K562 (cell line): Measurements from ENCODE around the gene KCTD21. TPM values are rescaled to one million over a fixed set of nuclear protein-coding genes. Genes with fewer than 3 reads are reported as not detected.
A peak's percentile ranks its signal among the peaks of the same experiment; 100 is the strongest.

ENCODE experiments used
- L3MBTL2 ChIP-seq: fragments of 450-650 bp; IDR thresholded peaks from 2 replicates; pipeline ENCODE4 v1.6.1; 2016; ENCODE audit warnings: mild to moderate bottlenecking, moderate library complexity
- POLR2AphosphoS2 ChIP-seq: IDR thresholded peaks from 2 replicates; pipeline ENCODE4 v1.6.1; 2012; ENCODE audit warnings: low read length, improper control_type of control experiment
- ZKSCAN3 ChIP-seq: fragments of 250-450 bp; sonication (Bioruptor Pico); IDR thresholded peaks from 2 replicates; pipeline ENCODE4 v1.4.0; 2020
- polyA plus RNA-seq, 8 experiments: library from polyadenylated mRNA; depleted of rRNA in 4 of 8; stranded (reverse) in 5 of 8; unstranded in 3 of 8; fragments of >200 nt; fragmentation: Nextera tagmentation in 2 of 8; fragmentation: Illumina TruSeq in 1 of 8; extraction: Ambion mirVana in 2 of 8; extraction: Trizol in 1 of 8; gene quantifications; 2 replicates each; pipeline versions ENCODE4 v1.2.1 to v1.2.3, GENCODE V29; 2011 to 2014; ENCODE audit warnings: inconsistent platforms in 1 of 8, missing spikeins in 1 of 8
- total RNA-seq, 7 experiments: library from RNA; depleted of rRNA in 6 of 7; stranded (reverse); fragments of >200 nt in 6 of 7; fragmentation: Illumina TruSeq in 2 of 7; extraction: Trizol in 2 of 7; gene quantifications; 2 replicates each; pipeline versions ENCODE4 v1.2.1 to v1.2.3, GENCODE V29; 2011 to 2021; ENCODE audit warnings: low replicate concordance in 1 of 7
- TF ChIP-seq, protein P1 (sequence below): fragments of 250-450 bp; sonication (Bioruptor Pico); IDR thresholded peaks from 2 replicates; pipeline ENCODE4 v1.8.0; 2022; ENCODE audit warnings: moderate library complexity, mild to moderate bottlenecking, inconsistent platforms
- TF ChIP-seq, protein P2 (sequence below): fragments of 450-650 bp; conservative IDR thresholded peaks from 2 replicates; pipeline ENCODE4 v1.6.1; 2016; ENCODE audit warnings: missing genetic modification characterization, low read depth, mild to moderate bottlenecking, missing compliant biosample characterization, moderate library complexity
- TF ChIP-seq, protein P3 (sequence below): IDR thresholded peaks from 2 replicates; pipeline ENCODE4 v1.6.1; 2014; ENCODE audit warnings: antibody characterized with exemption
- TF ChIP-seq, protein P4 (sequence below): fragments of 250-450 bp; sonication (Bioruptor Pico); IDR thresholded peaks from 2 replicates; pipeline ENCODE4 v1.4.0; 2020; ENCODE audit warnings: mild to moderate bottlenecking

KCTD21 gene
- total and polyA plus RNA-seq, 9 of the 15 experiments (the other 6 are each of a cell fraction or from before 2014, with no cell fraction given) = 0.34 to 5.4 (median 1.9) TPM

DNA sequence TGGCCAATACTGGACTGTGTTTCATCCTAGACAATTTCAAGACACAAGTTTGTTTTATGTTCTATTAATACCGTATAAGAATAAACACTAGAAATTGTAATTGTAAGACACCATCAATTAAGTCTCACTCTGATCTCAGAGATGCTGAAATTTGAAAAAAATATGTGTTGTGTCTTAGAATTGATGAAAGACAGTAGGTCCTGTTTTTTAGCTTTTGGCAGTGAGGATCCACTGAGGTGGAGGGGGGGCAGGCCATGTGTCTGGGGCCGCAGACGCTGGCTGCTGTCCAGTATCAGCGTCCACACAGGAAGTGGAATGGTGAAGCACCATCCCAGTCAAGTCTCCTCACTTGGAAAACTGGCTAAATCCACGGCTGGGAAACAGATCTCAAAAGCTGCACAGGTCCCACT lies 26.5 kb downstream of the KCTD21 start (continued):
- TF ChIP-seq, protein P1, sequence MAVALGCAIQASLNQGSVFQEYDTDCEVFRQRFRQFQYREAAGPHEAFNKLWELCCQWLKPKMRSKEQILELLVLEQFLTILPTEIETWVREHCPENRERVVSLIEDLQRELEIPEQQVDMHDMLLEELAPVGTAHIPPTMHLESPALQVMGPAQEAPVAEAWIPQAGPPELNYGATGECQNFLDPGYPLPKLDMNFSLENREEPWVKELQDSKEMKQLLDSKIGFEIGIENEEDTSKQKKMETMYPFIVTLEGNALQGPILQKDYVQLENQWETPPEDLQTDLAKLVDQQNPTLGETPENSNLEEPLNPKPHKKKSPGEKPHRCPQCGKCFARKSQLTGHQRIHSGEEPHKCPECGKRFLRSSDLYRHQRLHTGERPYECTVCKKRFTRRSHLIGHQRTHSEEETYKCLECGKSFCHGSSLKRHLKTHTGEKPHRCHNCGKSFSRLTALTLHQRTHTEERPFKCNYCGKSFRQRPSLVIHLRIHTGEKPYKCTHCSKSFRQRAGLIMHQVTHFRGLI (CRISPR knock-in tag) = no peak
- no peak for TF ChIP-seq POLR2AphosphoS2
- peak; percentile 33; the same call in 1 of the 2 replicates for TF ChIP-seq L3MBTL2
- TF ChIP-seq ZKSCAN3 (CRISPR knock-in tag) = no peak
- TF ChIP-seq, protein P2, sequence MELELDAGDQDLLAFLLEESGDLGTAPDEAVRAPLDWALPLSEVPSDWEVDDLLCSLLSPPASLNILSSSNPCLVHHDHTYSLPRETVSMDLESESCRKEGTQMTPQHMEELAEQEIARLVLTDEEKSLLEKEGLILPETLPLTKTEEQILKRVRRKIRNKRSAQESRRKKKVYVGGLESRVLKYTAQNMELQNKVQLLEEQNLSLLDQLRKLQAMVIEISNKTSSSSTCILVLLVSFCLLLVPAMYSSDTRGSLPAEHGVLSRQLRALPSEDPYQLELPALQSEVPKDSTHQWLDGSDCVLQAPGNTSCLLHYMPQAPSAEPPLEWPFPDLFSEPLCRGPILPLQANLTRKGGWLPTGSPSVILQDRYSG = no peak
- TF ChIP-seq, protein P3, sequence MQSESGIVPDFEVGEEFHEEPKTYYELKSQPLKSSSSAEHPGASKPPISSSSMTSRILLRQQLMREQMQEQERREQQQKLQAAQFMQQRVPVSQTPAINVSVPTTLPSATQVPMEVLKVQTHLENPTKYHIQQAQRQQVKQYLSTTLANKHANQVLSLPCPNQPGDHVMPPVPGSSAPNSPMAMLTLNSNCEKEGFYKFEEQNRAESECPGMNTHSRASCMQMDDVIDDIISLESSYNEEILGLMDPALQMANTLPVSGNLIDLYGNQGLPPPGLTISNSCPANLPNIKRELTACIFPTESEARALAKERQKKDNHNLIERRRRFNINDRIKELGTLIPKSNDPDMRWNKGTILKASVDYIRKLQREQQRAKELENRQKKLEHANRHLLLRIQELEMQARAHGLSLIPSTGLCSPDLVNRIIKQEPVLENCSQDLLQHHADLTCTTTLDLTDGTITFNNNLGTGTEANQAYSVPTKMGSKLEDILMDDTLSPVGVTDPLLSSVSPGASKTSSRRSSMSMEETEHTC = no peak
- TF ChIP-seq, protein P4, sequence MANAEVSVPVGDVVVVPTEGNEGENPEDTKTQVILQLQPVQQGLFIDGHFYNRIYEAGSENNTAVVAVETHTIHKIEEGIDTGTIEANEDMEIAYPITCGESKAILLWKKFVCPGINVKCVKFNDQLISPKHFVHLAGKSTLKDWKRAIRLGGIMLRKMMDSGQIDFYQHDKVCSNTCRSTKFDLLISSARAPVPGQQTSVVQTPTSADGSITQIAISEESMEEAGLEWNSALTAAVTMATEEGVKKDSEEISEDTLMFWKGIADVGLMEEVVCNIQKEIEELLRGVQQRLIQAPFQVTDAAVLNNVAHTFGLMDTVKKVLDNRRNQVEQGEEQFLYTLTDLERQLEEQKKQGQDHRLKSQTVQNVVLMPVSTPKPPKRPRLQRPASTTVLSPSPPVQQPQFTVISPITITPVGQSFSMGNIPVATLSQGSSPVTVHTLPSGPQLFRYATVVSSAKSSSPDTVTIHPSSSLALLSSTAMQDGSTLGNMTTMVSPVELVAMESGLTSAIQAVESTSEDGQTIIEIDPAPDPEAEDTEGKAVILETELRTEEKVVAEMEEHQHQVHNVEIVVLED (CRISPR knock-in tag) = no peak
